HG02981 (cell line): ENCODE data around the gene OLIG2.

Experiments
- ATAC-seq: cut with Tn5 transposase; IDR thresholded peaks from one replicate; pipeline ENCODE4 v1.9.1; 2021; ENCODE audit warnings: mild to moderate bottlenecking, moderate library complexity; ENCODE audit not compliant: unreplicated experiment

OLIG2 gene

DNA sequence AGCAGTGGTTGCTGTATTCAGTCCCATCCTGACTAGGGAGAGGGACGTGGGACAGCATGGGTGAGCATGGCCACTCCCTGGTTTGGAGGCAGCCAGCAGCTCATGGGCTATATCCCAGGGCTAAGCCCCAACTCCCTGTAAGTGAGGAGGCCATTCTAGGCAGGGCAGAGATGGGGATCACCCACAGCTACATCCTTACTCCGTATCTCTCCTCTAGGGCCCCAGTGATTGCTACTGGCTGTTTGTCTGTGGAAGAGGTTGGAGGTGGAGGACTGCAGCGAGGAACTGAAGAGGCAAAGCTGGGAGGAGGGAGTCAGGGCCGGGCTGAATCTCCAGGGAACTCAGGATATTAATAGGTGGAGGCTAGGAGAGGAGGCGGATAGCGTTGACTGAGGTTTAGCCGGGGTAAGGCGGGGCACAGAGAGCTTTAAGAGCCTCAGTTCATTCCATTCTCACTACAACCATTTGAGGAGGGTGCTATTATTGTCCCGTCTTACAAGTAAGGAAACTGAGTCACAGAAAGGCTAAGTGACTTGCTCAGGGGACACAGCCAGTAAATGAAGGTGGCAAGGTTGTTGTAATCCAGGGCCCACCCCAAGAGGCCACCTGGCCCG is 6.8 kb downstream of the OLIG2 start:
- ATAC-seq: no peak

- no peak for ATAC-seq
These were observed 7.6 kb downstream of the OLIG2 start for GRCh38 chr21:33033094-33033951.

DNA sequence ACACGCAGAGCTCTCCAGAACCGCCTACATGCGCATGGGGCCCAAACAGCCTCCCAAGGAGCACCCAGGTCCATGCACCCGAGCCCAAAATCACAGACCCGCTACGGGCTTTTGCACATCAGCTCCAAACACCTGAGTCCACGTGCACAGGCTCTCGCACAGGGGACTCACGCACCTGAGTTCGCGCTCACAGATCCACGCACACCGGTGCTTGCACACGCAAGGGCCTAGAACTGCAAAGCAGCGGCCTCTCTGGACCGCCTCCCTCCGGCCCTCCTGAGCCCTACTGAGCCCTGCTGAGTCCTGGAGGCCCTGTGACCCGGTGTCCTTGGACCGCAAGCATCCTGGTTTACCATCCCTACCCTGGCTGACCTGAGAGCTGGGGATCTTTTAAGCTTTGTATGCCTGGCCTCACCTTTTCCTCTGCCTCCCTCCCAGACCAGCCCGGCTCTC is 8.3 kb downstream of the OLIG2 start:
- no peak for ATAC-seq

DNA sequence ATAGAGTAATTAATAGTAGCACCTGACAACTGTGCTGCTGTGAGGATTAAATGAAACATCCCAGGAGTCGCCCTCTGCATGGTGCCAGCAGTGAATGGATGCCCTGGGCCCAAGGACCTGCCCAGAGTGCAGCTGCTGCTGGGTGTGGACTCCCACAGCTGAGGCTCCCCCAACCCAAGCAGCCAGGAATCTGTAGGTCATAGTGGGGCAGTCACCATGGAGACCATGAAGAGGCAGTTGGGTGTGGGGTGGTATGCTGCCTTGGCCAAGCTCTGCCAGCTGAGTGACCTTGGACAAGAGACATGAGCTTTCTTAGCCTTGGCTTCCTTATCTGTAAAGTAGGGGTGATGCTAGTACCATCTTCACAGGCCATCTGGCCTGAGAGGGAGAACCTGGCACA is 9.4 kb downstream of the OLIG2 start:
- ATAC-seq: no peak

DNA sequence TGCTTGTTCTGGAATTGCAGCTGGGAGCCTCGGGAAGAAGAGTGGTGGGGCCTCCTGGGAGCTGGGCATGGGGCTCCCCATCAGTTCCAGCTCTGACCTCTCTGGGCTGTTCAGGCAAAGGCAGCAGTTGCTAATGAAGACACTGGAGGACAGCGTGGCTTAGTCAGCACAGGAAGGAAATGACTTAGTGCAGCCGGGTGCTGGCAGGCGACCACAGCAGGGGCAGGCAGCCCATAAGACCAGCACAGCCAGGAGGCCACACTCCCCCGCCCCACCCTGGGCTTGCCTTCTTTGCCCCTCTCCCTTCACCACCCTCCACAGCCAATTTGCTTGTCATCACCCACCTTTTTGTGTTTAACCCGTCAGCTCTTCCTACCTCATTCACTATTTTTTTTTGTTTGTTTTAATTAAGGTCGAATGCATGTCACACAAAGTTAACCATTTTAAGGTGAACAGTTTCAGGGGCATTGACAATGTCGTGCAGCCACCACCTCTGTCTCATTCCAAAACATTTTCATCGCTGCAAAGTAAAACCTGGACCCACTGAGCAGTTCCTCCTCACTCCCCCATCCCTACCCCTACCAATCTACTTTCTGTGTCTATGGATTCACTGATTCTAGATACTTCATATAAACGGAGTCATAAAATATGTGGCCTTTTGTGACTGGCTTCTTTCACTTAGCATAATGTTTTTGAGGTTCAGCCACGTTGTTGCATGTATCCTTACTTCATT is 10.9 kb downstream of the OLIG2 start:
- no peak for ATAC-seq

GRCh38 chr21:33037501-33037900 is 11.8 kb downstream of the OLIG2 start:
- ATAC-seq: no peak

- ATAC-seq: no peak
These were observed 13.8 kb downstream of the OLIG2 start for GRCh38 chr21:33039536-33039935.

- ATAC-seq: no peak
These were observed 14.5 kb downstream of the OLIG2 start for GRCh38 chr21:33040215-33040614.

- no peak for ATAC-seq
These were observed 16.2 kb downstream of the OLIG2 start for GRCh38 chr21:33041981-33042380.

- ATAC-seq: no peak
These were observed 17.1 kb downstream of the OLIG2 start for GRCh38 chr21:33042812-33043211.

- no peak for ATAC-seq
These were observed 20.7 kb downstream of the OLIG2 start for GRCh38 chr21:33046455-33046854.

- no peak for ATAC-seq
These were observed 21.5 kb downstream of the OLIG2 start for GRCh38 chr21:33047231-33047630.

- no peak for ATAC-seq
These were observed 26.2 kb downstream of the OLIG2 start for GRCh38 chr21:33051925-33052324.

- ATAC-seq: no peak
These were observed 28.2 kb downstream of the OLIG2 start for GRCh38 chr21:33053951-33054350.

GRCh38 chr21:33055991-33056390 is 30.3 kb downstream of the OLIG2 start:
- no peak for ATAC-seq

DNA sequence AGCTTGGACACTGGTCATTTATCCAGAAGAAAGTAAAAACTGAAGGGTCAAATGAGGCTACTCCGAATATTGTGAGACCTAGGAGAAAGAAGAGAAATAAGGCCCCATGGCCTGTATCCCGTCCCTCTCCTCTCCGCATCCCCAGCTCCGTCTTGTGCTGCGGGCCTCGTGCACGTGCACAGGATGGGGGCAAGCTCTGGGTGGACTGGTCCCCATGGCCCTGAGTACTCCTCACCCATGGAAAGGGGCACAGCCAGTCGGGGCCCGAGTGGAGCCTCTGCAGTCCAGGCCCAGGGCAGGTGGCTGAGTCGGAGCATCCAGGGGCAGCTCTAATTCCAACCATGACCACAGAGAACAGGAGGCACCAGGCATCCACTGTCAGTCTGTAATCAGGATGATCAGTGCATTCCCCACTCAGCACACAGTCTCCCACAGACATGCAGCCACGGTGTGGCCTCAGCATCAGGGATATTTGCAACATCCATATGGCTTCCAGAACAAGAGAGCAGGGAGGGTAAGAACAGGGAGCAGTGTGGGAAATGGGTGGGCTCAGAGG is 31.7 kb downstream of the OLIG2 start:
- no peak for ATAC-seq

- ATAC-seq: no peak
These were observed 32.8 kb downstream of the OLIG2 start for GRCh38 chr21:33058527-33058926.

DNA sequence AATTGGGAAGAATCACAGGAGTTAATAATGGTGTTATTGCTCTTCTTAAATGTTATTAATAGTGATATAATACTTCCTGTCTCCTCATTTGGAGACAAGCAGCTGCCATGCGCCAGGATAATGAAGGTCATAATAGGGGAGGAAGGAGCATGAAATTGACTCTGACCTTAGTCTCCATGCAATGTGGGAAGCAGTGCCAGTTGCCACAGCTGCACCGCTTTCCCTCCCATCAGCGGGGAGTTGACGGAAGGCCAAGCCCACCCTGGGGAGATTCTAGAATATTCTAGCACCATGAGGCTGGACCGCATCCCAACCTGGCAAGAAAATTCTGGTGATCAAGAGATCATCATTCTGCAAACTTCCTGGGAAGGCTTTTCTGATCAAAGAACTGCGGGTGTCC is 33.2 kb downstream of the OLIG2 start:
- ATAC-seq: no peak

- ATAC-seq: no peak
These were observed 33.7 kb downstream of the OLIG2 start for GRCh38 chr21:33059380-33059841.

- no peak for ATAC-seq
These were observed 35.5 kb downstream of the OLIG2 start for GRCh38 chr21:33061233-33061632.

GRCh38 chr21:33063375-33063883 is 37.7 kb downstream of the OLIG2 start:
- no peak for ATAC-seq
